Spleen (tissue), 11 donors: Measurements from ENCODE around the gene CAVIN4. TPM values are rescaled to one million over a fixed set of nuclear protein-coding genes. Genes with fewer than 3 reads are reported as not detected.

Experiments
- DNase-seq: peaks from one replicate; pipeline ENCODE4 v3.0.0-alpha.2; 2020
- H3K27ac ChIP-seq, 8 donors: fragments of 200-600 bp; sonication (generic) in 7 of 8; 1 replicate in 4 of 8; 2 replicates in 4 of 8; pipeline versions ENCODE4 v1.5.0 to v1.8.0; 2016 to 2021; ENCODE audit warnings: inconsistent platforms in 4 of 8, mild to moderate bottlenecking in 4 of 8, moderate library complexity in 1 of 8
- H3K27me3 ChIP-seq, 7 donors: fragments of 200-600 bp; sonication (generic) in 6 of 7; replicated peaks in 1 of 7; 1 replicate in 4 of 7; 2 replicates in 3 of 7; pipeline versions ENCODE4 v1.5.0 to v1.8.0; 2016 to 2021; ENCODE audit warnings: inconsistent platforms in 3 of 7, mild to moderate bottlenecking in 1 of 7
- H3K36me3 ChIP-seq, 6 donors: fragments of 200-600 bp; sonication (generic) in 5 of 6; 1 replicate in 4 of 6; 2 replicates in 2 of 6; pipeline versions ENCODE4 v1.5.0 to v1.8.0; 2016 to 2021; ENCODE audit warnings: inconsistent platforms in 2 of 6
- H3K4me1 ChIP-seq, 6 donors: fragments of 200-600 bp; sonication (generic) in 5 of 6; 1 replicate in 3 of 6; 2 replicates in 3 of 6; pipeline versions ENCODE4 v1.5.0 to v1.8.0; 2016 to 2021; ENCODE audit warnings: inconsistent platforms in 3 of 6
- H3K4me3 ChIP-seq, 8 donors: fragments of 200-600 bp; sonication (generic) in 7 of 8; 1 replicate in 4 of 8; 2 replicates in 4 of 8; pipeline versions ENCODE4 v1.5.0 to v1.8.0; 2016 to 2021; ENCODE audit warnings: inconsistent platforms in 4 of 8, mild to moderate bottlenecking in 4 of 8, moderate library complexity in 2 of 8
- H3K9me3 ChIP-seq, 8 donors: fragments of 200-600 bp; sonication (generic) in 7 of 8; 1 replicate in 4 of 8; 2 replicates in 4 of 8; pipeline versions ENCODE4 v1.5.0 to v1.8.0; 2016 to 2021; ENCODE audit warnings: inconsistent platforms in 4 of 8
- POLR2A ChIP-seq, 3 donors: fragments of 450-650 bp; IDR thresholded peaks; one replicate each; pipeline ENCODE4 v1.5.1; 2017; ENCODE audit warnings: antibody characterized with exemption in 3 of 3, mild to moderate bottlenecking in 1 of 3
- POLR2AphosphoS5 ChIP-seq, 3 donors: sonication (generic); formaldehyde crosslinking; IDR thresholded peaks; one replicate each; pipeline ENCODE4 v1.5.1; 2017; ENCODE audit warnings: antibody characterized with exemption in 3 of 3
- WGBS, 5 donors: extraction: QIAGEN DNeasy Blood & Tissue Kit in 3 of 5; methylation state at CpG; one replicate each; pipeline versions ENCODE4 v1.1.5 to v1.1.7; 2013 to 2018; 5-methylcytosine and 5-hydroxymethylcytosine counted together
- intact Hi-C: fragments of 100-400 bp; cut with DNase I; formaldehyde crosslinking; loops from one replicate; pipeline ENCODE4 v1.15.0; 2023; ENCODE audit warnings: low total_unique reads
- polyA plus RNA-seq, 3 donors: library from polyadenylated mRNA; stranded (reverse); fragments of 200-250 nt; gene quantifications; one replicate each; pipeline ENCODE4 v1.2.1, GENCODE V29; 2013
- total RNA-seq, 7 donors: library from RNA; depleted of rRNA in 3 of 7; stranded (reverse); fragments of >200 nt in 3 of 7; fragmentation: NEBNext Ultra II Directional in 4 of 7; extraction: Animal tissue kit (Norgen Biotek cat#: 25700) in 4 of 7; gene quantifications; one replicate each; pipeline versions ENCODE4 v1.1.0 to v1.2.1, GENCODE V29; 2016 to 2021
- TF ChIP-seq, protein P1 (sequence below), 11 experiments: fragments of 200-600 bp in 7 of 11; fragments of 450-650 bp in 4 of 11; sonication (generic) in 4 of 11; IDR thresholded peaks in 8 of 11; conservative IDR thresholded peaks in 3 of 11; 1 replicate in 7 of 11; 2 replicates in 4 of 11; pipeline versions ENCODE4 v1.4.0 to v1.8.0; 2016 to 2021; ENCODE audit warnings: antibody characterized with exemption in 11 of 11, inconsistent platforms in 4 of 11, mild to moderate bottlenecking in 1 of 11
- donor health status: healthy with polysubstance abuse.
- donor health status: DM: no; HTN: no; CAD: no; lungs with moderate emphysema.
- donor health status: DM: no; HTN: no; CAD: no.
- donor health status: Bipolar disorder and iron deficiency.
- donor health status: healthy.
- donor health status: DM: no; HTN: no; CAD: no.
- donor health status: DM: yes; HTN: yes; CAD: no.

The CAVIN4 gene
- total and polyA plus RNA-seq, 10 donors: 0.08 to 0.43 (median 0.14) TPM; not detected in 1

DNA sequence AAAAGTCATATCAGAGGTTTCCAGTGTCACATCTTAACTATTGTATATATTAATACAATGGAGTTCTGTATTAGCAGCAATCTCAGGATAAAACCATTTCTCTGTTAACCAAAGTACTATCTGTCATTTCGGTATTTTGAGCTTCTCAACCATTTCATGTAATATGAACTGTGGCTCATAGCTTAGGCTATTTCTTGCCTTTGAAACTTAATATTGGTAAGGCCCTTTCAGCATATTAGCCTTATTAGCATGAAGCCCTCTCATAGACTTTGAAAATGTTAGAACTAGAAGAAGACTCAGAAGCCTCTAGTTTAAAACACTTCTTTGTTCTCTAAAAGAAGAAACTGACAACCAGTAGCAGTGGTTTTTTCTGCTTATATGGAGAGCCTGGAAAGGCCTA lies 731 bp downstream of the CAVIN4 start:
- no peaks in the 10 kb centered on the region for H3K36me3 ChIP-seq
- DNase-seq: no peak
- H3K9me3 ChIP-seq: no peaks in the 10 kb centered on the region
- WGBS, 5 donors: 86 to 100% (median 91%) methylated on average over 1 of the region's 1 CpG
- H3K4me3 ChIP-seq: no peak overlapping the region
- intact Hi-C loops: no loop called here
- no peaks in the 10 kb centered on the region for H3K27me3 ChIP-seq
- H3K27ac ChIP-seq: no peak overlapping the region
- TF ChIP-seq POLR2AphosphoS5 (IDR thresholded peaks at IDR 0.05) (no peak), POLR2A (IDR thresholded peaks at IDR 0.05) (no peak)
- TF ChIP-seq, protein P1, sequence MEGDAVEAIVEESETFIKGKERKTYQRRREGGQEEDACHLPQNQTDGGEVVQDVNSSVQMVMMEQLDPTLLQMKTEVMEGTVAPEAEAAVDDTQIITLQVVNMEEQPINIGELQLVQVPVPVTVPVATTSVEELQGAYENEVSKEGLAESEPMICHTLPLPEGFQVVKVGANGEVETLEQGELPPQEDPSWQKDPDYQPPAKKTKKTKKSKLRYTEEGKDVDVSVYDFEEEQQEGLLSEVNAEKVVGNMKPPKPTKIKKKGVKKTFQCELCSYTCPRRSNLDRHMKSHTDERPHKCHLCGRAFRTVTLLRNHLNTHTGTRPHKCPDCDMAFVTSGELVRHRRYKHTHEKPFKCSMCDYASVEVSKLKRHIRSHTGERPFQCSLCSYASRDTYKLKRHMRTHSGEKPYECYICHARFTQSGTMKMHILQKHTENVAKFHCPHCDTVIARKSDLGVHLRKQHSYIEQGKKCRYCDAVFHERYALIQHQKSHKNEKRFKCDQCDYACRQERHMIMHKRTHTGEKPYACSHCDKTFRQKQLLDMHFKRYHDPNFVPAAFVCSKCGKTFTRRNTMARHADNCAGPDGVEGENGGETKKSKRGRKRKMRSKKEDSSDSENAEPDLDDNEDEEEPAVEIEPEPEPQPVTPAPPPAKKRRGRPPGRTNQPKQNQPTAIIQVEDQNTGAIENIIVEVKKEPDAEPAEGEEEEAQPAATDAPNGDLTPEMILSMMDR (IDR thresholded peaks at IDR 0.05 in 8 of 11, conservative IDR thresholded peaks at IDR 0.05 in 3 of 11): no peak
- no peaks in the 10 kb centered on the region for H3K4me1 ChIP-seq

DNA sequence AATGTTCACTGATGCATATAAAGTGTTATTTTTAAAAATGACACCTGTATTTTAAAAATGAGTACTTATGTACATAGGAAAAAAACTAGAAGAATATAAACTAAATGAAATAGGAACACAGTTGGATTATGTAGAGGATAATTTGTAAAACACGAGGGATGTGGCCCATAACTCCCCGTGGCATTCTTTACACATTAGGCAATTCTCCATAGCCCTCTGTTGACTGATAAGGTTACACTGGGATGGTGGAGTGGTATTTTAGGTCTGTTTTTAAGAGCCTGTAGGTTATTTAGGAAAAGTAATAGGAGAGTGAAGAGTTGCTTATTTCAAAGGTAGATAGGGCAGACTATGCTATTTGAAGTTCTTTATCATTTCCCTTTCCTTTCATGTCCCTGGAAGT lies 1.8 kb downstream of the CAVIN4 start:
- Histone ChIP-seq H3K4me3 (no peak overlapping the region), H3K9me3 (no peaks in the 10 kb centered on the region), H3K4me1 (no peaks in the 10 kb centered on the region), H3K27ac (no peak overlapping the region), H3K27me3 (no peaks in the 10 kb centered on the region), H3K36me3 (no peaks in the 10 kb centered on the region)
- TF ChIP-seq, protein P1 (IDR thresholded peaks at IDR 0.05 in 8 of 11, conservative IDR thresholded peaks at IDR 0.05 in 3 of 11): no peak
- TF ChIP-seq POLR2A (IDR thresholded peaks at IDR 0.05) (no peak), POLR2AphosphoS5 (IDR thresholded peaks at IDR 0.05) (no peak)
- intact Hi-C loops: no loop called here
- DNase-seq: no peak
- 86 to 96% (median 90%) methylated on average over 2 of the region's 2 CpGs for WGBS, 5 donors

DNA sequence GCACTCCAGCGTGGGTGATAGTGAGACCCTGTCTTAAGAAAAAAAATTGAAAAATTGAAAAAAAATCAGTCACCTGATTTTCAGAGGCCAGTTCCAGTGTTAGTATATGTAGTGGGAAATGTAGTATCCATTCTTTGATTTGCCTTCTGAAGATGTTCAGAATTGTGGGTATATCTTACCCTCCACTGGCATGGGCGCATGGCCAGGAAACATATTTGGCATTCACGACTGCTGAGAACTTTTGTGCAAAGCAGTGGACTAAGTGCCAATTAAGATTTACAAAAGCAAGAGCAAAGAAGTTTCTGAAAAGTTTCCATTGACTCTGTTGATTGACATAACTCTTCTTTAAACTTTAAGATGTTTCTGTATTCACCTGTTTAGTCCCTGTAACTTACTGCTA lies 2.4 kb downstream of the CAVIN4 start:
- no peak for DNase-seq
- Histone ChIP-seq H3K4me1 (no peaks in the 10 kb centered on the region), H3K36me3 (no peaks in the 10 kb centered on the region), H3K4me3 (no peak overlapping the region), H3K27me3 (no peaks in the 10 kb centered on the region), H3K27ac (no peak overlapping the region), H3K9me3 (no peaks in the 10 kb centered on the region)
- TF ChIP-seq POLR2A (IDR thresholded peaks at IDR 0.05): no peak
- TF ChIP-seq POLR2AphosphoS5 (IDR thresholded peaks at IDR 0.05): no peak
- TF ChIP-seq, protein P1 (IDR thresholded peaks at IDR 0.05 in 8 of 11, conservative IDR thresholded peaks at IDR 0.05 in 3 of 11): no peak
- intact Hi-C loops: no loop called here
- 78 to 89% (median 84%) methylated on average over 3 of the region's 3 CpGs for WGBS, 5 donors

DNA sequence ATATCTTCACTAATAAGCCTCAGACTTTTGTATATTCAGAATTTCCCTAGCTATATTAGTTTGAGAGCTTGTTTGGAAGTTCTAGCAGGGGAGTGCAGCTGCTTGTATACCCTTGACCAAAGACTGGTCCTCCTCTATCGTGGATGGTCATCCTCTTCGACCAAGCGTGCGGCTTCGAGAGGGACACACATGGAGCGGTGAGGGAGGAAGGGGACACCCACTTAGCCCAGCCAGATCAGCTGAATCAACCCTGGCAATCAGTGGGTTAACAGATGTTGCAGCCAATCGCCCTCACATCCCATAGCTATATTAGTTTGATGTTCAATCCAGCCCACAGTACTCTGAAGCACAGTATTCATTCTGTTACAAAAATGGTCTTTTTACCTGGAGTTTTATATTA lies 3.2 kb downstream of the CAVIN4 start:
- Histone ChIP-seq H3K27ac (no peak overlapping the region), H3K4me1 (no peaks in the 10 kb centered on the region), H3K4me3 (no peak overlapping the region), H3K9me3 (no peaks in the 10 kb centered on the region), H3K27me3 (no peaks in the 10 kb centered on the region), H3K36me3 (no peaks in the 10 kb centered on the region)
- TF ChIP-seq POLR2AphosphoS5 (IDR thresholded peaks at IDR 0.05): no peak
- TF ChIP-seq POLR2A (IDR thresholded peaks at IDR 0.05): no peak
- DNase-seq: no peak
- 90 to 97% (median 94%) methylated on average over 7 of the region's 7 CpGs for WGBS, 5 donors
- intact Hi-C loops: no loop called here

DNA sequence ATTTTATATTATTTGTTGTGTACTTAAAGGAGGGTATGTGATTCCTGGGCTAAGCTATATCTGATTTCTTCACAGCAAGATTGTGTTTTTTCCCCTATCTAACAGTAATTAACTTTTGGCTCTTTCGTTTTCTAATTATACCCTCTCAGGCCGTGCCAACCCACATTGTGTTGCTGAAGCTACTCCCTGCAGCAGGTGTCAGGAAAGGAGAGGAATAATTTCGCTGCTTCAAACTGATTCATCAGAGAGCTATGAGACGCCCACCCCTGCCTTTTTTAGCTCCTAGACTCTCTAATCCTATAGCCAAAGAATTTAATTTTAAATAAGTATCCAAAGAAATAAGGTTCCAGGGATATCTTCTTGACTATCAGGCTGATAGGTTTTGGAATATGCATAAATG lies 3.8 kb downstream of the CAVIN4 start:
- 60 to 75% (median 73%) methylated on average over 4 of the region's 4 CpGs for WGBS, 5 donors
- Histone ChIP-seq H3K9me3 (no peaks in the 10 kb centered on the region), H3K36me3 (no peaks in the 10 kb centered on the region), H3K4me1 (no peaks in the 10 kb centered on the region), H3K27me3 (no peaks in the 10 kb centered on the region), H3K27ac (no peak overlapping the region), H3K4me3 (no peak overlapping the region)
- TF ChIP-seq, protein P1 (IDR thresholded peaks at IDR 0.05 in 8 of 11, conservative IDR thresholded peaks at IDR 0.05 in 3 of 11): no peak
- intact Hi-C loops: no loop called here
- DNase-seq: no peak
